Medulla oblongata (tissue), 1 donor: ENCODE results near the gene NIT2.
"Not testable (repeated sequence)": the region's sequence is repeated elsewhere in the genome, so short reads cannot be mapped to it uniquely, and the experiment has no call there.

Experiments used
- DNase-seq: peaks from one replicate; pipeline ENCODE4 v3.0.0-alpha.2; 2015; ENCODE audit errors: extremely low spot score

NIT2 gene, protein sequence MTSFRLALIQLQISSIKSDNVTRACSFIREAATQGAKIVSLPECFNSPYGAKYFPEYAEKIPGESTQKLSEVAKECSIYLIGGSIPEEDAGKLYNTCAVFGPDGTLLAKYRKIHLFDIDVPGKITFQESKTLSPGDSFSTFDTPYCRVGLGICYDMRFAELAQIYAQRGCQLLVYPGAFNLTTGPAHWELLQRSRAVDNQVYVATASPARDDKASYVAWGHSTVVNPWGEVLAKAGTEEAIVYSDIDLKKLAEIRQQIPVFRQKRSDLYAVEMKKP

DNA sequence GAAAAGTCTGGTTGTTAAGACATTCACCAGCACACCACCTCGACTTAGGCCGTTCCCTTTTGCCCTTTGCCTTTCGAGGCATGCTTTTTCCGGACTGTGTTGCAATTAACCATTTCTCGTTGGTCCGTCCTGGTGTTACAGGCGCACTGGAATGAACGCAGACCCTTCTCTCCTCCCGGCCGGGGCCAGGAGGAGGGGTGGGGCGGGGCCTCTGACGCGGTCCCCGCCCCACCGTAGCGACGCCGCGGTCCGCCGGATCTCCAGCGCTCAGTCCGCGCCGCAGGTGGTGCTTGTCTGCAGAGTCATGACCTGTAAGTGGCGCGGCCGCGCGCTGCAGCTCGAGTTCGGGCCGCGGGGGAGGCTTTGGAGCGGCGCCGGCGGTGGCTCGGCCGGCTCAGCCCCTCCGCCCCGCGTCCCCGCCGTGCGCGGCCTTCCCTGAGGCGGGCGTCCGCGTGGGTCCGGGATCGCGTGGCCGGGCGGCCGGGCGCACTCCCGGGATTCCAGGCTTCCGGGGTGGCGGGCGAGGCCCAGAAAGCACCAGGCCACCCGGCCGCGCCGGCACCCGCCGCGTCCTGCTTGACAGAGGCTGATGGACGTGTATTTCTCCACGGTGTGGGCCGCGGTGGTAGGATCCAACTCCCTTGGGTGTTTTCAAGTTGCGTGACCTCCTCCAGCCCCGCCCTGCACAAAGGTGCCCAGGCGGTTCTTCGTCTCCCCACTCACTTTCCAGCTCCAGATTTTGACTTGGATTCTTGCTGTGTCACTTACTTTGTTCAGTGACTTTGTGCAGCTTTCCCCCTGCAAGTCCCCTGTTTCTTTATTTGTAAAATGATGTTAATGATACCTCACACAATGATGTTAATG, at the start of gene NIT2:
Gene NIT2 (plus strand): TSS at position 270 of the 864 bp plus-strand sequence. CDS start 35 bp downstream, at position 305.
- DNase-seq = peak; percentile 82

DNA sequence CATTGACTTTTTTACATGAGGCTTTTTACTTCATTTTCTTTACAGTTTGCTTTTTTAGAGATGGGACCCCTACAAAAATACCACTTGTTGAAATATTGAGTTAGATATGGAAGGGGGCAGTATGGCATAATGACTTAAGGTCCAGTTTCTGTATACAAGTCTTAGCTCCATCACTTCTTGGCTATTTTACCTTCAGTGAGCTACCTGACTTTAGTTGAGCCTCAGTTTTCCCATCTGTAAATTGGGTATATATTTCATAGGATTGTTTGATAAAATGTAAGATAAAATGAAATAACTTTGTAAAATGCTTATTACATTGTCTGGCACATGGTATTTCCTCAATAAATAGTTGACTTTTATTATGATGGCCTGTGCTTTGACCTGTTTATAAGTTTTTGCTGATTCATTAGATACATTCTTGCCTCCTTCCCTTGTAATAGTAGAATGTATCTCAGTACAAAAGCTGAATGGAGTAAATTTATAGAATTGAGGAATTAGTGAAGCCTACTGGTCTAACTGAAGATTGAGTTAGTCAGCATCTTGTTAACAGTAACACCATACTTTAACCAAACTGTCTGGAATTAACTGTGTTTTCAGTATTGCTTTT, 46.2 kb upstream of the NIT2 start:
- no peak for DNase-seq

DNA sequence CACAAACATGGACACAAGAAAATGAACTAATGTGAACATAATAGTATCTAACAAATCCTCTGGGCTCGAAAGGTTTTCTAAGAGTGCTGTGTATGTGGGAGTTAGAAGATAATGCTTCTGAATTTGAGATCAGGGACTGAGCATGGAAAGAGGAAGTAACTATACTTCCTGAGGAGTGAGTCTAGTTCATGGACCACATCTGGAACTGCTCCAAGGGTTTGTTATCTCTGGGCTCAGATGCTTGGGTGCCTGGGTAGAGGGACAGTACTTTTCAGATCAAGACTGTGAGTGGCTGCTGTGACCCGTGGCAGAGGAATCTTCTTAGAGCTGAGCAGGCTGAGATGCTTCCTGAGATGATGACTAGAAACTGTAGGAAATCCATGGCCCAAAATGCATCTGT, 45.2 kb upstream of the NIT2 start:
- DNase-seq = peak; percentile 39

DNA sequence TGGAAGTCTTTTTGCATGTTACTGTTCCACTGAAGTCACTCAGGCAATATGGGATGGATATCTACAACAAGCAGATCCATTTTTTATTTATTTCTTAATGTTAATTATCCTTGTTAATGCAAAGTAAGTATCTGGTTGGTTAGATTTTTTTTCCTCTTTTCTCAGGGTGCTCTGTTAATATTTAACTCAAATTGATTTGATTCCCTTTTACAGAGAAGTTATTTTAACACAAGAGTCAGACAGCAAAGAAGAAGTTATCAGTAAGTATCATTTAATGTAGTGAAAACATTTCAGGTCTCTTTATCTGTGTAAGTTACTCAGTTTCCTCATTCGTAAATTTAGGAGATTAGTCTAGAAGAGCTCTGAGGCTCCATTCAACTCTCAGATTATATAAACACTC, 39.5 kb upstream of the NIT2 start:
- no peak for DNase-seq

DNA sequence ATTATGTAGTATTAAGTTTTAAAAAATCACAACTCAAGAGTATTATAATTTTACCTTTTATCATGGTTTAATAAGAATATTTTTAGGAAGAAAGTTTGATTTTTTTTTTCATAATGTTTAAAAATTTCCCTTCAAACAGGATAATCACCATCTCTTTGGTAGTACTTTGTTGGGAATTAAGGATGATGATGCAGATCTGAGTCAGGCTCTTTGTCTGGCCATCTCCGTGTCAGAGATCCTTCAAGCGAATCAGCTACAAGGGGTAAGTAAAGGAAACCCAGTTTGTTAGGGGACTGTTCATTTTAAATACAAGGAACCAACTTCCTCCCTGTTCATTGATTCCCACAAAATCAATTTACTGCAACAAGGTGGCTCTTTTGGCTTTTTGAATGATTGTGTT, 36.8 kb upstream of the NIT2 start:
- no peak for DNase-seq

DNA sequence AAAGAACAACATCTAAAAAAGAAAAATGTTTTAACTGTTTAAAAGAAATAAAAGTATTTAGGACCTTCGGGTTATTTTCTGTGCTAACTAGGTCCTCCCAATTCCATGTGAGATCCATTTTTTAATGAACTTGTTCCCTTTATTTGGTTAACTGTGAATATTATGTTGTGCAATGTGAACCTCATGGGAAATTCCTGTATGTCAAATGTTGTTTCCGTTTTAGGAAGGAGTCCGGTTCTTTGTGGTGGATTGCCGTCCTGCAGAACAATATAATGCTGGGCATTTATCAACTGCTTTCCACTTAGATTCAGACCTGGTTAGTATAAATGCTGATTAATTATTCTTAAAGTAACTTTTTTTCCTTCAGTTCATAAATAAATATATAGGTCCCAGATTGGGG, 35.5 kb upstream of the NIT2 start:
- no peak for DNase-seq

DNA sequence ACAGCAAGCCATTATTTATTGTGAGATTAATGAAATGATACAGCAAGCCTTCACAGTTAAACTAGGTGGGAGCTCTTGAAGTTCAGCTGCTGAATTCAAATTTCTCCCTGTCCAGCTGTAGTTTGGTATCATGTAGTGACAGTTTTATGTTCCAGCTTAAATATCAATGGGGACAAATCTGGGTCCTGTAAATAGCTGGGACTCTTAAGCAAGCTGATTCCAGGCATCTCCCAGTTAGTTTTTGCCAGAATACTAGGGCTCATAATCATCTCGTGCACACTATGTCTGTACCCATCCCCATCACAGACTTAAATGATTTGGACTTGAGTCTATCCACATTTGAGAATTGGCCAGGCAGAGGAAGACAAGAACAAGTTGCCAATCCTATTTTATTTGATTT, 27.9 kb upstream of the NIT2 start:
- DNase-seq = no peak

DNA sequence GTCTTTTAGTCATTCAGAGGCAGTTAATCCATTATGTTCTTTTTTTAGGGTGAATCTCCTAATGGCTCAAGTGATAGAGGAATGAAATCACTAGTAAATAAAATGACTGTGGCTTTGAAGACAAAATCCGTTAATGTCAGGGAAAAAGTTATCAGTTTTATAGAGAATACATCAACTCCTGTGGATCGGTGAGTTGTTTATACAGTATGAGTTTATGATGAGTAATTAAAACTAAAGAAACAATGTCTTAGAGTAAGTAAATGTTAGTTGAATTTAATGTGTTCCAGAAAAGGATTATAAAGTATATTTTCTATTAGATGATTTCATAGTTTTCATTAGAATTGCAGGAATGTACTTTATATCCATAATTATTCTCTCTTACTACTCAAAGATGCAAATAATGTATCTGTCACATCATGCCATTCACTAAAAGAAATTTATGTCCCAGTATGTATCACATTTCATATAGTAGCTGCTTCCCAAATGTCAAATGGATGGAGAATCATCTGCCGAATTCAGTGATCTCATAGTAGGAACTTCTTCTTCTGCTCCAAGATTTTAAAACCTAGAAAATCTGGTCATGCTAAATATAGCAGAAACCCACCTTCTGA, 24.1 kb upstream of the NIT2 start:
- no peak for DNase-seq

DNA sequence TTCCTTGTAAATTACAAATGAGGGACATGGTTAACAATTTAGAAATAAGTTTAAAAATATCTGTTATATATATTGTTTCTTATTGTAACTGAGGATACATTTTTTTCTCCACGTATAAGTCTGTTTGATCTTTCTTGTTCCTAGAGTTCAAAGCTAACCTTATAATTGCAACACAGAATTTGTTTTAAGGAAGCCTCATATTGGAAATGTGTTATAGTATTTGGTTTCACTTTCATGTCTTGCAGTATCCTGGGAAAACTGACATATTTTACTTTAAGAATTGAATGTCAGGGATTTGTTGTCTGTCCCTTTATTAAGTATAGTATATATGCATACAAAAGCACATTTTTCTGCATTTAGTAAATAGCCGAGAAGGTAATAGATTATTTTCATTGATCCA, 23.5 kb upstream of the NIT2 start:
- DNase-seq = no peak

DNA sequence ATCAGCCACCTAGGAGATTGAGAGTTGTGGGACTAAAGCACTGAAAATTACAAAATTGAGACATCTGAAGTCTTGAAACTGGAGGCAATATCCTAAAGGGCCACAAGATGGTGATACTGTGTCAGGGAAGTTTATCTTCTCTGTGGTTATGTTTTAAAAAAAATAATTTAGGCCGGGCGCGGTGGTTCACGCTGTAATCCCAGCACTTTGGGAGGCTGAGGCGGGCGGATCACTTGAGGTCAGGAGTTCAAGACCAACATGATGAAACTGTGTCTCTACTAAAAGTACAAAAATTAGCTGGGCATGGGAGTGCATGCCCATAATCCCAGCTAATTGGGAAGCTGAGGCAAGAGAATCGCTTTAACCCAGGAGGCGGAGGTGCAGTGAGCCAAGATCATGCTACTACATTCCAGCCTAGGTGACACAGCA, 17.9 kb upstream of the NIT2 start:
- peak; percentile 51 for DNase-seq

DNA sequence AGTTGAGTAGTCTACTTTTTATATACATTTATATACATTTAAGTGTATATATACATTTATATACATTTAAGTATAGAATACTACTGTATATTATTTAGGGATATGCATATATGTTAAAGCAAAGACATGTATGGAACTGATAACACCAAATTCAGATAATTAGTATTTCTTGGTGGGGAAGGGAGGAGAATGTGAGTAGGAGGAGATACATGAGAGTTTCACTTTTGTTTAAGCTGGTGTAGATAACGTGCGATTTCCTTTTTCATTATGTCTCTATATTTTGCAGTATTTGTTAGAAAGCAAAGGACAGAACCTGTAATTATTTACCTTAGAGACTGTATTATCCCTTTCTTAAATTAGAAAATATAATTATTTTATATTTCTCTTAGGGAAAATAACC, 16.6 kb upstream of the NIT2 start:
- no peak for DNase-seq

DNA sequence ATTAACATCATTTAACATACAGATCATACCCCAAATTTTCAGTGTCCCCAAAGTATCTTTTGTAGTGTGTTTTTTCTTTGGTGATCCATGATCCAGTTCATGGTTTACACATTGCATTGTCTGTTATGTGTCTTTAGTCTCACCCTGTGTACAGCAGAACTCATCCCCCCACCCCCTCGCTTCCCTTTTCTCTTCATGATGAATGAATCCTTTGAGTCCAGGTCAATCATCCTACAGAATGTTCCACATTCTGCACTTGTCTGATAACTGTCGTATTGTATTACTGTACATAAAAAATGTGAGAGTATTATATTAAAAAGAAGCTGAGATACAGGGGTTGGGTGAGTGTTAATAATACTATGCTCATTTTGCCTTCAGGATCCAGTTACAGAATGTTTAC, 14.6 kb upstream of the NIT2 start:
- DNase-seq = peak; percentile 10

DNA sequence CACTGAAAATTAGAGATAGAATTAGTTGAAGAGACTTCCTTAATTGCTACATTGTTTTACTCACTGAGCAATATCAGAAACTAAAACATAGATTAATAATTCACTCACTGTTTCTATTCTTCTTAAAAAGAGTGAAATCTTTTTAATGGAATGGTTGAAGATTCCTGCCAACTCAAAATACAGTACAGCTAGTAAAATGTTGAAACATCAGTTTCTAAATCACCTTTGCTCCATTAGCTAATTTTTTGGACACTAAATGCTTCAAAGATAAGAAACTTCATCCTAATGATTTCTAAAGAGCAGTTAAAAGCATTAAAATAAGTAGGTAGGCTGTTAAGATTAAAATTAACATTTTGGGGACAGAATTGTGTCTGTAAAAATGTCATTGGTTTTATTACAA, 10.5 kb upstream of the NIT2 start:
- no peak for DNase-seq

DNA sequence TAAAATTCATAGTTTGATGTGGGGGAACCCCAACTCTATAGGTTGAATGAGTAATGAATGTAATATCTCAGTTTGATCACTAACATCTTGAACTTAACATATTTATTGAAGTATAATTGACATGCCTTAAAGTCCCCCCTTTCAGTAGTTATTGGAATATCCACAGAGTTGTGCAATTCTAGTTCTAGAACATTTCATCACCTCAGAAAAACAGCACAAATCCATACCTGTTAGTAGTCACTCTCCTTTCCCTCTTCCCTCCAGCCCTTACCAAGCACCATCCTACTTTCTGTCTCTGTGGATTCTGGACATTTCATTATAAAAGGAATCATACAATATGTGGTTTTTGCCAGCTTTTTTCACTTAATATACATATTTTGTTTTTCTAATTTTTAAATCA, 8.7 kb upstream of the NIT2 start:
- DNase-seq = no peak

DNA sequence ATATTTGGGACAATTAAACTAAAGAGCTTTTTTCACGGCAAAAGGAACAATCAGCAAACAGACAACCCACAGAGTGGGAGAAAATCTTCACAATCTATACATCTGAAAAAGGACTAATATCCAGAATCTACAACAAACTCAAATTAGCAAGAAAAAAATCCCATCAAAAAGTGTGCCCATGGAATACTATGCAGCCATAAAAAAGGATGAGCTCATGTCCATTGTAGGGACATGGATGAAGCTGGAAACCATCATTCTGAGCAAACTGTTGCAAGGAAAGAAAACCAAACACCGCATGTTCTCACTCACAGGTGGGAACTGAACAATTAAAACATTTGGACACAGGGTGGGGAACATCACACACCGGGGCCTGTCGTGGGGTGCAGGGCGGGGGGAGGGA, 7.2 kb upstream of the NIT2 start:
- DNase-seq = not testable (repeated sequence)

DNA sequence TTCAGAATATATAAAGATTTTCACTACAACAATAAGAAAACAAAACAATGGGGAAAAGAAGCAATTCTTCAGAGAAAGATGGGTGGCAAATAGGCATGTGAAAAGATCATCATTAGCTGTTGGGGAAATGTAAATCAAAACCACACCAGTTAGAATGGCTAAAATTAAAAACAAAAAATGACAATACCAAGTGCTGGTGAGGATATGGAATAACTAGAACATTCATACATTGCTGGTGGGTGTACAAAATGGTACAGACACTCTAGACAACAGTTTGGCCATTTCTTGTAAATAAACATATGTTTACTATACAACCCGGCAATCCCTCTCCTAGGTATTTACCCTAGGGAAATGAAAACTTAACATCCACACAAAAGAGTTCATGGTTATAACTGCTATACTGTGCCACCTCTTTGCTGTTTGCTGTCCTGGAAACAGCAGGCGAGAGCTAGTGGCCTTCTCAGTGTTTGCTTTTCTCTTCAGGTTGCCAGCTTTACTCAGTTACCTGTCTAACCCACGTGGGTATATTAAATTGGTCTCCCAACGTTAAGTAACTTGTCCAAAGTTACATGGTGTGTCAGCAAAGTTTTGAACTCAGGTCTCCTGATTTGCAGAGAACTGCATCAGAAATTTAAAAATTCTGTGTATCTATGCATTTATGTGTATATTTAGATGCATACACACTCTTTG, 4.6 kb upstream of the NIT2 start:
- DNase-seq = no peak

DNA sequence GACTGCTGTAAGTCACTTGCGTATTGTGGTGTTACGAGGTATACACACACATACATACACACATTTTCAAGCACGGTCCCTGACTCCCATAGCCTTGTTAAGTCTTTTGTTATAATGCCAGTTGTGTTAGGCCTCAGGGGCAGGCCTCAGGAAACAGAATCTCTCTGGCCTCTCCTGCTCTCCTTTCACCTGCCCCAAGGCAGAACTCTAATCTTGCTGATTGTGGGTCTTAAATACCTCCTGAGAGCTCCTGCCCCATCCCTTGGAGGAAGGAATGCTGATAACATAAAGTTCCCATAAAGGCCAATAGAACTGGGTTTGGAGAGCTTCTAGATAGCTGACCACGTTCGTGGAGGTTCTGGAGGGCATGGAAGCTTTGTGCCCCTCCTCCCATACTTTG, 3.9 kb upstream of the NIT2 start:
- DNase-seq = no peak

DNA sequence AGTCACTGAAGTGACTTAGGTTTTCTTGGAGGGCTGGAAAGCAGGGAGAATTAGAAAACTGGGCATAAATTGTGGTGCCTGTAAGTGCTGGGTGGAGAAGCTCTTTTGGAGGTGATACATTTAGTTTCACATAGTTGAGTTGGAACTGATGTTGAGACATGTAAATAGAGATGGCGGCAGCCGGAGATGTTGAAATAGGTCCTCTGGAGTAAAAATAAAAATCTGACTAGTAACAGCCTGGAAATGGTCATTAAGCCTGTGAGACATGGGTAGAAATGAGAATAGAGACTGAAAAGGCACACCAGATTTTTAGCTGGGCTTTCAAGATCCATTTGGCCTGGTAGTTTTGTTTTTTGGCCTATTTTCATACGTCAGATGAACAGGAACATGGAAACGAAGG, 2.9 kb upstream of the NIT2 start:
- DNase-seq = no peak

DNA sequence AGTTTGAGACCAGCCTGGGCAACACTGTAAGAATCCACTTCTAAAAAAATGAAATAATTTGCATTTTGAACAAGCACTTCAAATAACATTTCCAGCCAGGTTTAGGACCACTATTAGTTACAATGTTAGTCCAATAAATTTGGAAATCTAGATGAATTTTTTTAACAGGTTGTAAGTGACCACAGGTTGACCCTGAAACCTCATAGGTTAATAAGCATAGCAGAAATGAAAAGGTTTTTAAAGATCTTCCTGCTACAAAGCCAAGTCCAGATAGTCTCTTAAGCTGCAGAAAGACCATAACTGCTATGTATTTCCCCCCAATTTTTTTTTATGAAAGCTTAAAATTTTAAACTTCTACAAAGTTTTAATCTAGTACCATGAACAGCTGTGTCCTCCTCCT, 1.5 kb upstream of the NIT2 start:
- DNase-seq = no peak

DNA sequence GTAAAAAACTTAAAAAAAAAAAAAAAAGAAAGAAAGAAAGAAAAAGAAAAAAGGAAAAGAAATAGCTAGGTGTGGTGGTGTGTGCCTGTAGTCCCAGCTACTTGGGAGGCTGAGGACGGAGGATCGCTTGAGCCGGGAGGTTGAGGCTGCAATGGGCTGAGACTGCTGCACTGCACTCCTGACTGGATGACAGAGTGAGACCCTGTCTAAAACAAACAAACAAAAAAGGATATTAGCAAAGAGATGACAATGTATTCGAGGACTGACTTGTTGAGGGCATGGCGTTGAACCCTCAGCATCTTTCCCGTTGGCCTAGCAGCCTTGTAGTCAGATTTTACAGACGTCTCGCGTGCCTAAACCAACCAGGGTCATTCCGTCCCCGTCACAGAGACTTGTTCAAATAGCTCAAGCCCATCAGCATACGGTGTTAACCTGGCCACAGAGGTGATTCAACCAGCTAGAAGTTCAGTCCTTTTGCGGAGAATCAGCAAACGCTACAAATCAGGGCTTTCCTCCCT, 528 bp upstream of the NIT2 start:
- DNase-seq = no peak

DNA sequence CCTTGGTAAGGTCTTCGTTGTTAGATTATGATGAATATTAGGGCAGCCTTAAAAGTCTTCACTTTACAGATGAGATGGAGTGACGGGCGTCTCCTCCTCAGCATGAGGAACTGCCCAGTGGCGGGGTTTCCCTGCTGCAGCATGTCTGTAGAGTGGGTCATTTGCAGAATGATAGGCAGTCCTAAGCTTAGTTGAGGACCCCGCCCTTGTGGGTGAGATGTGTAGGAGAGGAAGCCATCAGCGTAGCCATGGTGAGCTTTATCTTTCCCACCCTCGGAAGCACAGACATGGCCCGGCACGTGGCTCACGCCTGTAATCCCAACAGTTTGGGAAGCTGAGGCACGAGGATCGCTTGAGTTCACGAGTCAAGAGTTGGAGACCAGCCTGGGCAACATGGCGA, 877 bp downstream of the NIT2 start:
- peak; percentile 21 for DNase-seq

DNA sequence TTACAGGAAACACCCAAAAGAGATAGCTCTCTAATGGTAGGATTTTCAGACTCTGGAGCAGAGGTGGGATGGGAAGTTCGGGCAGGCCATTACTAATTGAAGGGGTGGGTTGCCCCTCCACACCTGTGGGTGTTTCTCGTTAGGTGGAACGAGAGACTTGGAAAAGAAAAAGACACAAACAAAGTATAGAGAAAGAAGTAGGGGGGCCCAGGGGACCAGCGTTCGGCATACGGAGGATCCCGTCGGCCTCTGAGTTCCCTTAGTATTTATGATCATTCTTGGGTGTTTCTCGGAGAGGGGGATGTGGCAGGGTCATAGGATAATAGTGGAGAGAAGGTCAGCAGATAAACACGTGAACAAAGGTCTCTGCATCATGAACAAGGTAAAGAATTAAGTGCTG, 1.7 kb downstream of the NIT2 start:
- DNase-seq = not testable (repeated sequence)
